ENCODE data around the gene SLC15A3. TPM values are rescaled to one million over a fixed set of nuclear protein-coding genes. Genes with fewer than 3 reads are reported as not detected.

SLC15A3 gene
- total RNA-seq, 1 donor from 2014 or later: 66.3 TPM

GRCh38 chr11:60985991-60986915, 34.3 kb upstream of the SLC15A3 start:
- FAIRE-seq (no peak), DNase-seq (ENCODE audit: low read depth) (peak; percentile 38)
- no peak overlapping the region for H3K4me3 Mint-ChIP-seq (ENCODE audit: unreplicated experiment)
- Histone ChIP-seq H3K36me3 (ENCODE audit: insufficient read depth, low read length) (no peaks in the 10 kb centered on the region), H4K20me1 (ENCODE audit: insufficient read depth, low read length) (no peaks in the 10 kb centered on the region), H2AFZ (ENCODE audit: low read depth, low read length) (peak overlapping the region; percentile 44), H3K9ac (ENCODE audit: low read length) (no peak overlapping the region), H3K9me3 (ENCODE audit: insufficient read depth, low read depth, low read length) (no peaks in the 10 kb centered on the region), H3K4me3 (ENCODE audit: insufficient read depth, low read depth, low read length) (no peak overlapping the region), H3K27me3 (ENCODE audit: insufficient read depth, low read length) (peaks cover 8% of the 10 kb centered on the region), H3K4me2 (ENCODE audit: low read length) (peak overlapping the region; percentile 40), H3K27ac (ENCODE audit: low read depth, low read length) (no peak overlapping the region), H3K79me2 (ENCODE audit: insufficient read depth, low read length) (no peaks in the 10 kb centered on the region), H3K4me1 (ENCODE audit: insufficient read depth, low read length) (peaks cover 8% of the 10 kb centered on the region)
- no peaks in the 10 kb centered on the region for H3K36me3 Mint-ChIP-seq (ENCODE audit: low read depth, unreplicated experiment)
- H3K9me3 Mint-ChIP-seq (ENCODE audit: unreplicated experiment): no peaks in the 10 kb centered on the region
- H3K27ac Mint-ChIP-seq (ENCODE audit: unreplicated experiment): no peak overlapping the region
- peaks cover 4% of the 10 kb centered on the region for H3K4me1 Mint-ChIP-seq (ENCODE audit: low read depth, unreplicated experiment)
- H3K27me3 Mint-ChIP-seq (ENCODE audit: low read depth, unreplicated experiment): peaks cover 21% of the 10 kb centered on the region
- TF ChIP-seq EZH2 (IDR thresholded peaks at IDR 0.05; ENCODE audit: insufficient read depth, low read length) (no peak), CTCF (IDR thresholded peaks at IDR 0.05; ENCODE audit: insufficient read depth, low read depth, low read length) (no peak)

GRCh38 chr11:60985501-60985900, 33.5 kb upstream of the SLC15A3 start:
- Histone ChIP-seq H3K27ac (ENCODE audit: low read depth, low read length) (no peak overlapping the region), H3K79me2 (ENCODE audit: insufficient read depth, low read length) (no peaks in the 10 kb centered on the region), H3K4me2 (ENCODE audit: low read length) (peak overlapping the region; percentile 40), H3K27me3 (ENCODE audit: insufficient read depth, low read length) (peaks cover 10% of the 10 kb centered on the region), H3K9ac (ENCODE audit: low read length) (no peak overlapping the region), H2AFZ (ENCODE audit: low read depth, low read length) (no peak overlapping the region), H3K4me1 (ENCODE audit: insufficient read depth, low read length) (peaks cover 8% of the 10 kb centered on the region), H3K36me3 (ENCODE audit: insufficient read depth, low read length) (no peaks in the 10 kb centered on the region), H3K4me3 (ENCODE audit: insufficient read depth, low read depth, low read length) (no peak overlapping the region), H3K9me3 (ENCODE audit: insufficient read depth, low read depth, low read length) (no peaks in the 10 kb centered on the region), H4K20me1 (ENCODE audit: insufficient read depth, low read length) (no peaks in the 10 kb centered on the region)
- FAIRE-seq (no peak), DNase-seq (ENCODE audit: low read depth) (no peak)
- Mint-ChIP-seq H3K9me3 (ENCODE audit: unreplicated experiment) (no peaks in the 10 kb centered on the region), H3K36me3 (ENCODE audit: low read depth, unreplicated experiment) (no peaks in the 10 kb centered on the region), H3K4me1 (ENCODE audit: low read depth, unreplicated experiment) (peaks cover 4% of the 10 kb centered on the region), H3K27ac (ENCODE audit: unreplicated experiment) (no peak overlapping the region), H3K27me3 (ENCODE audit: low read depth, unreplicated experiment) (peaks cover 21% of the 10 kb centered on the region), H3K4me3 (ENCODE audit: unreplicated experiment) (no peak overlapping the region)
- TF ChIP-seq EZH2 (IDR thresholded peaks at IDR 0.05; ENCODE audit: insufficient read depth, low read length) (no peak), CTCF (IDR thresholded peaks at IDR 0.05; ENCODE audit: insufficient read depth, low read depth, low read length) (no peak)

- Histone ChIP-seq H3K27me3 (ENCODE audit: insufficient read depth, low read length) (peaks cover 10% of the 10 kb centered on the region), H3K4me3 (ENCODE audit: insufficient read depth, low read depth, low read length) (no peak overlapping the region), H2AFZ (ENCODE audit: low read depth, low read length) (no peak overlapping the region), H4K20me1 (ENCODE audit: insufficient read depth, low read length) (no peaks in the 10 kb centered on the region), H3K9ac (ENCODE audit: low read length) (no peak overlapping the region), H3K36me3 (ENCODE audit: insufficient read depth, low read length) (no peaks in the 10 kb centered on the region), H3K9me3 (ENCODE audit: insufficient read depth, low read depth, low read length) (no peaks in the 10 kb centered on the region), H3K27ac (ENCODE audit: low read depth, low read length) (no peak overlapping the region), H3K79me2 (ENCODE audit: insufficient read depth, low read length) (no peaks in the 10 kb centered on the region), H3K4me2 (ENCODE audit: low read length) (no peak overlapping the region), H3K4me1 (ENCODE audit: insufficient read depth, low read length) (peaks cover 8% of the 10 kb centered on the region)
- no peaks in the 10 kb centered on the region for H3K9me3 Mint-ChIP-seq (ENCODE audit: unreplicated experiment)
- H3K4me3 Mint-ChIP-seq (ENCODE audit: unreplicated experiment): no peak overlapping the region
- H3K36me3 Mint-ChIP-seq (ENCODE audit: low read depth, unreplicated experiment): no peaks in the 10 kb centered on the region
- peaks cover 4% of the 10 kb centered on the region for H3K4me1 Mint-ChIP-seq (ENCODE audit: low read depth, unreplicated experiment)
- no peak for TF ChIP-seq EZH2 (IDR thresholded peaks at IDR 0.05; ENCODE audit: insufficient read depth, low read length)
- TF ChIP-seq CTCF (IDR thresholded peaks at IDR 0.05; ENCODE audit: insufficient read depth, low read depth, low read length): no peak
- DNase-seq (ENCODE audit: low read depth): no peak
- peaks cover 21% of the 10 kb centered on the region for H3K27me3 Mint-ChIP-seq (ENCODE audit: low read depth, unreplicated experiment)
- FAIRE-seq: no peak
- H3K27ac Mint-ChIP-seq (ENCODE audit: unreplicated experiment): no peak overlapping the region
These were observed 32.7 kb upstream of the SLC15A3 start for GRCh38 chr11:60984636-60985035.

Measured in astrocyte (in vitro differentiated cells and primary cell).